Right renal cortex interstitium (tissue), 3 donors: Measurements from ENCODE around the gene MLKL. TPM values are rescaled to one million over a fixed set of nuclear protein-coding genes. Genes with fewer than 3 reads are reported as not detected.

Experiments used
- polyA plus RNA-seq, 3 donors: library from polyadenylated mRNA; unstranded; fragments of 120-200 nt; gene quantifications; one replicate each; pipeline ENCODE4 v1.2.1, GENCODE V29; 2013; ENCODE audit not compliant: insufficient read length in 3 of 3

The MLKL gene
- polyA plus RNA-seq, 3 donors, result 3.2 to 3.8 (median 3.7) TPM

Other genes starting within 250 kb of the MLKL start
- gene GLG1, start 93.7 kb downstream of the MLKL start, polyA plus RNA-seq, result 100 to 1,000 TPM; 153 to 159 (median 155) TPM
- 10 to 100 TPM; 27.9 to 30.9 (median 29.4) TPM for gene RFWD3, start 34.0 kb downstream of the MLKL start, polyA plus RNA-seq
- 1 to 10 TPM; 2.6 to 3.8 (median 3.1) TPM for gene FA2H, start 74.0 kb upstream of the MLKL start, polyA plus RNA-seq